BLaER1 treated with 17β-estradiol and CSF1 and Interleukin-3, amounts not matched to agents 10 nM and 100 nM (cell line): ENCODE measurements around the gene SUSD6.
A peak's percentile ranks its signal among the peaks of the same experiment; 100 is the strongest.

Experiments used
- H3K27ac ChIP-seq, 11 experiments: shearing (Covaris generic); formaldehyde crosslinking; 2 replicates each; pipeline ENCODE4 v1.8.1; 2022
- H3K27me3 ChIP-seq, 11 experiments: shearing (Covaris generic); formaldehyde crosslinking; 2 replicates each; pipeline ENCODE4 v1.8.1; 2022
- H3K36me3 ChIP-seq, 11 experiments: shearing (Covaris generic); formaldehyde crosslinking; 2 replicates each; pipeline ENCODE4 v1.8.1; 2022
- H3K4me1 ChIP-seq, 10 experiments: shearing (Covaris generic); formaldehyde crosslinking; 2 replicates each; pipeline ENCODE4 v1.8.1; 2022
- H3K4me2 ChIP-seq, 11 experiments: shearing (Covaris generic); formaldehyde crosslinking; 2 replicates each; pipeline ENCODE4 v1.8.1; 2022
- H3K4me3 ChIP-seq, 10 experiments: shearing (Covaris generic); formaldehyde crosslinking; 2 replicates each; pipeline ENCODE4 v1.8.1; 2022
- H3K9ac ChIP-seq, 11 experiments: shearing (Covaris generic); formaldehyde crosslinking; 2 replicates each; pipeline ENCODE4 v1.8.1; 2022
- H3K9me3 ChIP-seq, 11 experiments: shearing (Covaris generic); formaldehyde crosslinking; replicated peaks in 1 of 11; 2 replicates each; pipeline ENCODE4 v1.8.1; 2022
- H4K20me1 ChIP-seq, 11 experiments: shearing (Covaris generic); formaldehyde crosslinking; 2 replicates each; pipeline ENCODE4 v1.8.1; 2022
- Cebpa-rat ChIP-seq, 11 experiments: shearing (Covaris generic); IDR thresholded peaks; 2 replicates each; pipeline ENCODE4 v1.8.1; 2022

The SUSD6 gene

DNA sequence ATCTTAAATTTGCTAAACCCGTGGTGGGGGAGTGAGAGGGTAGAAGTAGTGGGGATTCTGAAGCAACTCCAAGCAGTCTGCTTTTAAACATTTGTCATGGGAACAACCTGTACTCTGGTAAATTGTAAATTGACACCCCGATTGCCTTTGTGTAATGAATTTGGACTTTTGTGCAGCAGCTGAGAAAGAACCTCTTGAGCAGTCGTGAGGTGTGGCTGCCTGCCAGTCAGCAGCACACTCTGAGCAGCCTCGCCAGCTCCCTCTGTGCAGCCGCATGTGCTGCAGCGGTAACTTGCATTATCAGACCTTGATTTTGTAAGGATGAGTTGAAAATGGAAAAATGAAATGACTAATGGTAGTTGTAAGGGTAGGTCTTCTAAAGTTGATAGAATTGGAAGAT, 74.3 kb downstream of the SUSD6 start:
- Histone ChIP-seq H3K4me3 (no peak overlapping the region), H4K20me1 (peaks cover 3 to 100% (median 39%) of the 10 kb centered on the region in 11 experiments; a peak in 15 of 22 replicates), H3K36me3 (peaks cover 9 to 39% (median 20%) of the 10 kb centered on the region in 11 experiments; a peak in 17 of 22 replicates), H3K4me1 (peaks cover 85 to 100% (median 96%) of the 10 kb centered on the region in 10 experiments), H3K27ac (peak overlapping the region in 7 of 11 experiments; percentile 6 to 77 (median 31); a peak in 3 of 22 replicates), H3K9ac (peak overlapping the region in 1 of 11 experiments; percentile 19; a peak in 1 of 22 replicates), H3K9me3 (peaks cover 0 to 15% (median 10%) of the 10 kb centered on the region in 11 experiments; a peak in 14 of 22 replicates), H3K27me3 (no peaks in the 10 kb centered on the region), H3K4me2 (peak overlapping the region; percentile 67 to 89 (median 80))
- TF ChIP-seq Cebpa-rat (IDR thresholded peaks at IDR 0.05) = no peak

DNA sequence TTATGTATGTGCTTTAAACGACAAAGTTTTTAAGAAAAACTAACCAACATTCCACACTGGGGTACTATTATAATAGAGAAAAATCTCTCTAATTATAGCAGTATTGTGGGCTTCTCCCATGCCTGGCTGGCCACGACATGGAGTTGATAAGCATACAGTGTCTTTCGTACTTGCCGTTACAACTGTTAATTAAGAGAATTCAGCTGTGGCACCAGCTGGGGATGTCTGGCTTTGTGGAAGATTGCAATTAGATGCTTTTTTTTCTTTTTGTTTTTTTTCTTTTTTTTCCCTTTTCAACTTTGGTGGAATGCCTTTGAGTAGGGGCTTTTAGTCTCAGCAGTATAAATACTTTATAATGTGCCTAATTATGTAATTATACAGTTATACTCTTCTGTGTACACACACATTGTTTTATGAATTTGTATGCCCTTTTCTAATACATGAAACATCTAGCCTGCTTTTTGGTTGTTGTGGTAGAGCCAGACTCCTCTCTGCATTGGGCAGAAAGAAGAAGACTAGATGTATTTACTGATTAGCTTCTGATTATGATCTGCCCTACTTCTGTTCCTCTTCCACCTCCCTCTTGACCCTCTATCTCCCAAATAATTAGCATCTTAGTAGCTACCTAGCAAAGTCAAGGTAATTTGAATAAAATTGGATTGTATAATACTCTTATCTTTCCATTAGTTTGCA, 76.4 kb downstream of the SUSD6 start:
- H3K4me1 ChIP-seq = peaks cover 87 to 100% (median 100%) of the 10 kb centered on the region in 10 experiments
- H3K27ac ChIP-seq = peak overlapping the region in 9 of 11 experiments; percentile 34 to 78 (median 62); a peak in 17 of 22 replicates
- peaks cover 0 to 39% (median 11%) of the 10 kb centered on the region in 11 experiments; a peak in 11 of 22 replicates for H3K36me3 ChIP-seq
- no peaks in the 10 kb centered on the region for H3K27me3 ChIP-seq
- peak overlapping the region in 2 of 10 experiments; percentile 18 to 38; a peak in 2 of 20 replicates for H3K4me3 ChIP-seq
- peaks cover 3 to 100% (median 33%) of the 10 kb centered on the region in 11 experiments; a peak in 15 of 22 replicates for H4K20me1 ChIP-seq
- peak overlapping the region in 7 of 11 experiments; percentile 19 to 69 (median 50); a peak in 12 of 22 replicates for H3K9ac ChIP-seq
- no peaks in the 10 kb centered on the region for H3K9me3 ChIP-seq
- no peak for TF ChIP-seq Cebpa-rat (IDR thresholded peaks at IDR 0.05)
- peak overlapping the region; percentile 10 to 89 (median 67); a peak in 20 of 22 replicates for H3K4me2 ChIP-seq

DNA sequence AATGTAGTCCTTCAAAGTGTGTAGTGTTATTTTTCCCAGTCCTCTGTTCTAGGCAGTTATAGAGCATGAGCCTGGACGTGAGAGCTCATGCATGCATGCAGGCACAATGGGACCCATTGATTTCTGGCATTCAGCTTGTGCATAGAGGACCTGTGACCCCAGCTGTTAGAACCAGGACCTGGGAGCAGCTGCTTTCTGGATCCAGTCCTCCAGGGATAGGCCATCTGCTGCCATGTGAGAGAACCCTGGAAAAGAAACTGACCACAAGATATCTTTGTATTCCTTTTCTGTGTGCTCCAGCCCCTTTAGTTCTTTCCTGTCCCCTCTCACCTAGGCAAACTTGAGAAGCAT, 76.9 kb downstream of the SUSD6 start:
- Histone ChIP-seq H3K27me3 (no peaks in the 10 kb centered on the region), H3K4me2 (peak overlapping the region; percentile 10 to 89 (median 67); a peak in 19 of 22 replicates), H3K4me1 (peaks cover 87 to 100% (median 100%) of the 10 kb centered on the region in 10 experiments), H3K9me3 (no peaks in the 10 kb centered on the region), H3K4me3 (peak overlapping the region in 1 of 10 experiments; percentile 38; a peak in 1 of 20 replicates), H3K36me3 (peaks cover 0 to 39% (median 11%) of the 10 kb centered on the region in 11 experiments; a peak in 11 of 22 replicates), H4K20me1 (peaks cover 3 to 99% (median 32%) of the 10 kb centered on the region in 11 experiments; a peak in 15 of 22 replicates), H3K27ac (peak overlapping the region in 7 of 11 experiments; percentile 34 to 78 (median 74); a peak in 13 of 22 replicates), H3K9ac (peak overlapping the region in 4 of 11 experiments; percentile 50 to 69 (median 60); a peak in 8 of 22 replicates)
- TF ChIP-seq Cebpa-rat (IDR thresholded peaks at IDR 0.05) = no peak

DNA sequence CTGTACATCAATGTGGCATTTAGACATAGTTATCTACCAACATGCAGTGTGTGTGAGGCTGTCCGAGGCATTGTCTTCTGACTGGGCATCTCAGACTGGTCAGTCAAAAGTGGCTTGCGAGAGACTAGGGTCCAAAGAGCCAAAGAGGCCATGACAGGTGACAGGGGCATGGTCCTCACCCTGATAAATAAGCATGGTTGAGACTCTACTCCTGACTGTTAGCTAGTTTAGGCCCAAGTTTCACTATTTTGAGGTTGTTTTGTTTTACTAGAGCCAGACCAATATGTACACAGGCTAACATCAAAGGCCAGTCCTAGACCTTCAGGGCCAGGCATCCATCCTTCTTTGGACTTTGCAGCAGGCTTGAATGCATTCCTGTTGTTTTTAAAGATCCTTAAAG, 78.6 kb downstream of the SUSD6 start:
- Histone ChIP-seq H3K4me2 (peak overlapping the region in 10 of 11 experiments; percentile 6 to 90 (median 84); a peak in 17 of 22 replicates), H3K27ac (peak overlapping the region in 4 of 11 experiments; percentile 5 to 77 (median 10); a peak in 3 of 22 replicates), H3K4me3 (no peak overlapping the region), H3K9ac (no peak overlapping the region), H4K20me1 (peaks cover 0 to 98% (median 15%) of the 10 kb centered on the region in 11 experiments; a peak in 15 of 22 replicates), H3K9me3 (no peaks in the 10 kb centered on the region), H3K36me3 (peaks cover 0 to 39% (median 11%) of the 10 kb centered on the region in 11 experiments; a peak in 11 of 22 replicates), H3K27me3 (no peaks in the 10 kb centered on the region), H3K4me1 (peaks cover 87 to 100% (median 100%) of the 10 kb centered on the region in 10 experiments)
- TF ChIP-seq Cebpa-rat (IDR thresholded peaks at IDR 0.05) = no peak

DNA sequence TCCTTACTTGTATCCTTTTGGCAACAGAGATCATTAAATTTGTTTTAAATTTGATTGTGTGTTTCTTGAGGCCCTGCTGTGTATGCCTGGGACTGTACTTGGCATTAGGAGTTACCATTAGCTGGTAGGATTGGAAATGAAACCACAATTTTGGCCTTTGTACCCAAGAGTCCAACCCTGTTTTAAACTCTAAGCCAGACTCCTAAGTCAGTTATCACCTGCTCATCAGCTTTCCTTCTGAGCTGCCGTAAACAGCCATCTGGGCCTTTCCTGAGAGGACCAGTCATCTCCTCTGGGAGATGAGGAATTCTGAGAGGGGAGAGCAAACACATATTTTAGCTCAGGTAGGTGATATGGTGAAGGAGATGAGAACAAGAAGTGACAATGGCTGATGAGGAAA, 81.2 kb downstream of the SUSD6 start:
- TF ChIP-seq Cebpa-rat (IDR thresholded peaks at IDR 0.05) = no peak
- Histone ChIP-seq H3K9ac (peak overlapping the region in 9 of 11 experiments; percentile 13 to 64 (median 49); a peak in 15 of 22 replicates), H3K9me3 (no peaks in the 10 kb centered on the region), H3K27ac (peak overlapping the region; percentile 30 to 80 (median 77); a peak in 21 of 22 replicates), H4K20me1 (peaks cover 0 to 97% (median 11%) of the 10 kb centered on the region in 11 experiments; a peak in 11 of 22 replicates), H3K4me3 (no peak overlapping the region), H3K27me3 (no peaks in the 10 kb centered on the region), H3K36me3 (peaks cover 0 to 33% (median 10%) of the 10 kb centered on the region in 11 experiments; a peak in 11 of 22 replicates), H3K4me2 (peak overlapping the region; percentile 80 to 92 (median 88)), H3K4me1 (peaks cover 92 to 100% (median 99%) of the 10 kb centered on the region in 10 experiments)

DNA sequence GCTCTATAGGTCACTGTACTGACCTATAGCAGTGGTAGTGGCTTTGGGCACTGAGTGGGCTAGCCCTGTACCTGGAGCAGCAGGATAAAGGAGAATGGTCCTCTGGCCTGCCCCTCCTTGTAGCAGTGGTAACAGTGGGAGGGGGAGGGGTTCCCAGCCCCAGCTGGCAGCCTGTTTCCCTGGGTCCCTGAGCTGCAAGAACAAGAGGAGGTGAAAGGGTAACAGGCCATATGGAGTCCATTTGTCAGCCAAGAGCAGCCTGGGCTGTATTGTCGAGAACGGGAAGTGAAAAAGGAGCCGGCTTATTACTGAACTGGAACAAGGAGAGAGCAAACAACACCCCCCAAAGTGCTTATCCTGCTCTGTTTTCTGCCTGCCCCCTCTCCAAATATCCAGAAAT, 81.7 kb downstream of the SUSD6 start:
- Histone ChIP-seq H3K9ac (peak overlapping the region in 10 of 11 experiments; percentile 10 to 64 (median 46); a peak in 16 of 22 replicates), H3K27me3 (no peaks in the 10 kb centered on the region), H3K4me3 (no peak overlapping the region), H3K36me3 (peaks cover 0 to 33% (median 10%) of the 10 kb centered on the region in 11 experiments; a peak in 11 of 22 replicates), H3K4me1 (peaks cover 91 to 100% (median 96%) of the 10 kb centered on the region in 10 experiments), H3K27ac (peak overlapping the region; percentile 30 to 80 (median 77); a peak in 21 of 22 replicates), H4K20me1 (peaks cover 0 to 97% (median 10%) of the 10 kb centered on the region in 11 experiments; a peak in 11 of 22 replicates), H3K9me3 (no peaks in the 10 kb centered on the region), H3K4me2 (peak overlapping the region; percentile 80 to 92 (median 88))
- no peak for TF ChIP-seq Cebpa-rat (IDR thresholded peaks at IDR 0.05)

DNA sequence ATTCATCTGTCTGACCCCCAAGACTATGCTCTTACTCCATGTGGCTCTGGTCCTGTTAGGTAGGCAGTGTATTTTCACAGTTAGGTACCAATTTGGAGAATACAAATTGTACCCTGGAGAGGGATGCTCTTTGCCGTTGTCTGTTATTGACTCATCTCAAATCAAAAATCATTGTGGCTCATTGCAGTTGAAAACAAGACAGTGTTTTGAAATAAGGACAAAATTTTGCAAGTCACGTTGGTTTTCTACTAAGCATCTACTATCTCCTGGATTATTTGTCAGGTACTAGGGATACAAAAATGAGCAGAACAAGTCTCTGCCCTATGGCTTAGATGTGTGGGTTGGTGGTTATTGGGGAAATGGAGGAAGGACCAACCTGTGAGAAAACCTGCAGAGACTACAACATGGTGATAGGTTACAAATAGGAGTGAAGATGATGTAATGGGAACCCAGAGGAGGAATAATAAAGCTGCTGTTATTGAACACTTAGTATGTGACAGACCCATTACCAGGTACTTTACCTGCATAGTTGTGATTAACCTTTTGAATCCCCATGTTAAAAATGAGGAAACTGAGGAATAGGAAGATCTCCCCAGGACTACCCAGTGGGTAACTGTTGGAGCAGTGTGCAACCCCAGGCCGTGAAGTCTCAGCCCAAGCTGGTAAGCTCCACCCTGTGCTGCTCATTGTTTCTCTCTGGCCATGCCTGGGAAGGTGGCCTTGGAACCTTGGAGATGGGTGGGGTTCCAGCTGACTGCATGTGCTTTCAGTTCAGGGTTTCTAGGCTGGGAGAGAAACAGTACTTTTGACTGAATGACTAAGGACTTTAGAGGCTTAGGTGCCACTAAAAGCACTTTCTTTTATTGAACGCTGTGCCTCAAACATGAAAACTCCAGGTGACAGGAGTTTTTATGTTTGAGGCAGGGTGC, 82.7 kb downstream of the SUSD6 start:
- H4K20me1 ChIP-seq = peaks cover 0 to 97% (median 6%) of the 10 kb centered on the region in 11 experiments; a peak in 9 of 22 replicates
- TF ChIP-seq Cebpa-rat (IDR thresholded peaks at IDR 0.05) = no peak
- H3K27me3 ChIP-seq = no peaks in the 10 kb centered on the region
- H3K36me3 ChIP-seq = peaks cover 0 to 31% (median 5%) of the 10 kb centered on the region in 11 experiments; a peak in 9 of 22 replicates
- peaks cover 91 to 100% (median 96%) of the 10 kb centered on the region in 10 experiments for H3K4me1 ChIP-seq
- peak overlapping the region in 10 of 11 experiments; percentile 36 to 70 (median 56); a peak in 18 of 22 replicates for H3K9ac ChIP-seq
- peak overlapping the region in 2 of 10 experiments; percentile 1 to 9; a peak in 2 of 20 replicates for H3K4me3 ChIP-seq
- peak overlapping the region; percentile 12 to 80 (median 77); a peak in 21 of 22 replicates for H3K27ac ChIP-seq
- no peaks in the 10 kb centered on the region for H3K9me3 ChIP-seq
- H3K4me2 ChIP-seq = peak overlapping the region; percentile 80 to 92 (median 88)
